SIG-M5 (cell line): ENCODE results near the gene HS2ST1.
"Not testable (repeated sequence)": the region's sequence is repeated elsewhere in the genome, so short reads cannot be mapped to it uniquely, and the experiment has no call there.

Source experiments
- DNase-seq: peaks from one replicate; lab custom pipeline; 2025; lab: John Stamatoyannopoulos, UW

The HS2ST1 gene

GRCh38 chr1:86971778-86972177 is 57.3 kb downstream of the HS2ST1 start:
- no peak for DNase-seq

- no peak for DNase-seq
Measured at GRCh38 chr1:86972262-86972661, 57.8 kb downstream of the HS2ST1 start.

DNA sequence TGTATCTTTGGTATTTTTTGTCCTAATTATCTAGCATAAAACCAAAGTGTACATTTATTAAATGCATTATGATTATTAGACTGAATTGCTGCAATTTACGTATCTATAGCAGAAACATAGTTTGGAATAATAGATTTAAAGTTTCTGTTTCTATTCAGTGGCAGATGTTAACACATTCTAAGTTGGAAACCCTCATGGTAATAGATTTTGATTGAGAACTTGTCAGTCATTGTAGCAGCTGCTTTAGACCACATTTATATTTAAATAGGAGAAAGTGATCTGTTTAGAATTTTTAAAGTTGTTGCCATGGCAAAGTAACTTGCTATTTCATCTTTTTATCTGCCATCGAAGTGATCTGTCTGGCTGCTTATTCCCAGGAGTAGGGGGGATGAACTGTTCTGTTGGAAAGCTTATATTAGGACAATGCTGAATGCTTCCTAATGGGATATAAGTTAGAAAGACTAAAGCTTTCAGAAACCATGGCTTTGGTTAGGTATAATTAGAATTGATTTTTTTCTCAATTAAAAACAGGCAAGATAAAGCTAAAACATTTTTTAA is 61.6 kb downstream of the HS2ST1 start:
- no peak for DNase-seq

- no peak for DNase-seq
Measured at GRCh38 chr1:86976664-86977063, 62.2 kb downstream of the HS2ST1 start.

DNA sequence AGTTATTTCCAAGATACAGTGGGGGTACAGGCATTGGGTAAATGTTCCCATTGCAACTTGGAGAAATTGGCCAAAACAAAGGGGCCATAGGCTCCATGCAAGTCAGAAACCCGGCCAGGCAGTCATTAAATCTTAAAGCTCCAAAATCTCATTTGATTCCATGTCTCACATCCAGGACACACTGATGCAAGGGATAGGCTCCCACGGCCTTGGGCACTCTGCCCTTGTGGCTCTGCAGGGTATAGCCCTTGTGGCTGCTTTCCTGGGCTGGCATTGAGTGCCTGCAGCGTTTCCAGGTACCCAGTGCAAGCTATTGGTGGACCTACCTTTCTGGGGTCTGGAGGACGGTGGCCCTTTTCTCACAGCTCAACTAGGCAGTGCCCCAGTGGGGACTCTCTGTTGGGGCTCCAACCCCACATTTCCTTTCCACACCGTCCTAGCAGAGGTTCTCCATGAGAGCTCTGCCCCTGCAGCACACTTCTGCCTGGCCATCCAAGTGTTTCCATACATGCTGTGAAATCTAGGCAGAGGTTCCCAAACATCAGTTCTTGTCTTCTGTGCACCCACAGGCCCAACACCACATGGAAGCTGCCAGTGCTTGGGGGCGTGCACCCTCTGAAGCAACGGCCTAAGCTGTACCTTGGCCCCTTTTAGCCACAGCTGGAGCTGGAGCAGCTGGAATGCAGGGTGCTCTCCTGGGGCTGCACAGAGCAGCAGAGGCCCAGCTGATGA is 67.2 kb downstream of the HS2ST1 start:
- DNase-seq: no peak

- DNase-seq: not testable (repeated sequence)
Measured at GRCh38 chr1:86983677-86984076, 69.2 kb downstream of the HS2ST1 start.

DNA sequence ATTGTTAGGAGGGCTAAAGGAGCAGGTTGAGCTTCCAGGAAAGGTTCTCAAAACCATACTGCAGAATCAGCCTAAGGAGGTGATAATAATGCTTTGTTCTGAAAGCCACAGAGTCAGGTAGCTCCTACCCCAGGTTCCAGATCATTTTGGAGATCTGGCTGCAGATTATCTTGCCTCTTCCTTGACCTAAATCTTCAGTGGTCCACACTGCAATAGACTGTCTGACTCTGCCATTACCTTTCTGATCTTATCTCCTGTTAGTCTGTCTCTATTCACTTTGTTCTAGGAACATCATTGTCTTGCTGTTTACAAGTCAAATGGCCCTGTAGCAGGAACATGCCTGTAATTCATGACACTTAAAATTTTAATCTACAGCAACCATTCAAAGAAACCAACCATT is 73.0 kb downstream of the HS2ST1 start:
- DNase-seq: no peak

DNA sequence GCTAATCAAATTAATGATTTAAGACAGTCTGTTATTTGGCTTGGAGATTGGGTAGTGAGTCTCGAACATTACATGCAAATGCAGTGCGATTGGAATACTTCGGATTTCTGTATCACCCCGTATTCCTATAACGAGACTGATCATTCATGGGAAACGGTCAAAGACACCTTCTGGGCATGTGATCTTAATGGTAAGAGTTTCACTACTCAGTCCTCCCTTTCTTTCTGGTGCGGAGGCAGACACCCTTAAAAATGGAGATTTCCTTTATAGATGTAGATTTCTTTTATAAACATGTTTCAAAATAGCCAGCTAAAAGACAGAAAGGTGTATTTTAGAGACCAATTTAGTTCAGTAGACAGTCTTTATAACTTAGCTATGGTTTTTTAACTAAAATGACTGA is 74.4 kb downstream of the HS2ST1 start:
- DNase-seq: no peak

DNA sequence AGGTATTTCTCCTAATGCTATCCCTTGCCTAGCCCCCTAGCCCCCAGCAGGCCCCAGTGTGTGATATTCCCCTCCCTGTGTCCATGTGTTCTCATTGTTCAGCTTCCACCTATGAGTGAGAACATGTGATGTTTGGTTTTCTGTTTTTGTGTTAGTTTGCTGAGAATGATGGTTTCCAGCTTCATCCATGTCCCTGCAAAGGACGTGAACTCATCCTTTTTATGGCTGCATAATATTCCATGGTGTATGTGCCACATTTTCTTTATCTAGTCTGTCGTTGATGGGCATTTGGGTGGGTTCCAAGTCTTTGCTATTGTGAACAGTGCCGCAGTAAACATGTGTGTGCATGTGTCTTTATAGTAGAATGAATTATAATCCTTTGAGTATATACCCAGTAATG is 75.3 kb downstream of the HS2ST1 start:
- DNase-seq: not testable (repeated sequence)

DNA sequence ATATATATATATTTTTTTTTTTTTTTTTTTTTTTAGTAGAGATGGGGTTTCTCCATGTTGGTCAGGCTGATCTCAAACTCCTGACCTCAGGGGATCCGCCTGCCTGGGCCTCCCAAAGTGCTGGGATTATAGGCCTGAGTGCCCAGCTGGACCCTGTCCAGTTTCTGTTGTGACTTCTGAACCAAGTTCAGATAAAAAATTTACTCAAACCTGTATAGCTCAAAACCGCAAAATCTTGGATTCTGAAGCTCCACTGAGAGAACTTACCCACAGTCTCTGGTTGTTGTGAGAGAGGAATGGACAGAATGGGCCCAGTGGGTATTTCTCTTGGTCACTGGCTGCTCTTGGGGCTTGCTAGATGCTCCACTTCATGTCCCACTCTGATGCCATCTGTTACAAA is 76.4 kb downstream of the HS2ST1 start:
- no peak for DNase-seq

GRCh38 chr1:86991549-86992186 is 77.2 kb downstream of the HS2ST1 start:
- no peak for DNase-seq

DNA sequence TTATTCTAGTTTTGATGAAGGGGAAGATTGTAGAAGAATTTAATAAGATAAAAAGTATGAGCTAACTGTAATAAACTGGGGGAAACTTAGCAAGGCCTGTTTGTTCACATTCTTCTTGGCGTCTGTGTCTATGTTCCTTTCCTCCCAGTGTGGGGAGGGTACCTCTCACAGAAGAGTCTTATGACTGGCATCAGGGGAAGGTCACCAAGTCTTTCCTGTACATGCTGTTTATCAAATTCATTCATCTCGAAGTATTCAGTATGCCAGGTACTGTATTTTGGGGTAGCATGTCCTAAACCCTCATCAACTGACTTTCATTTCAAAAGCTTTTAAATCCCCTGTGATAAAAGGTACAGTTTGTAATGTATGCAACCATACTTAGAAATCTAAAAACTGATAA is 78.4 kb downstream of the HS2ST1 start:
- no peak for DNase-seq

- DNase-seq: no peak
Measured at GRCh38 chr1:86993269-86993985, 79.0 kb downstream of the HS2ST1 start.

DNA sequence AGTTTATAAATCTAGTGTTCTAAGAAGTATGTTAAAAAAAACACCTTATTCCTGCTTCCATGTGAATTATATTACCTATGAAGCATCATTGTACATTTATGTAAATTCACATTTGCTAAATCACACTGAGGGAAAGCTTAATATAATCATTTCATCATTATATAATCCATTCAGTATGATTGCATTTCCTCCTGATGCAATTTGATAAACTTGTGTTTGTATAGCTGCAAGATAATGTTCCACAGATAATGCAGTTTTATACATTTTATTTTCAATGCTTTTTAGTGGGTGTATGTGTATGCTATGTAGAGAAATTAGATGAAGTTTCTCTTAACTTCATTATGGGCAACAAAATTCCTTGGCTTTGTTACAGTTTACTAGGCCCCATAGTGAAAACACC is 79.6 kb downstream of the HS2ST1 start:
- DNase-seq: no peak

DNA sequence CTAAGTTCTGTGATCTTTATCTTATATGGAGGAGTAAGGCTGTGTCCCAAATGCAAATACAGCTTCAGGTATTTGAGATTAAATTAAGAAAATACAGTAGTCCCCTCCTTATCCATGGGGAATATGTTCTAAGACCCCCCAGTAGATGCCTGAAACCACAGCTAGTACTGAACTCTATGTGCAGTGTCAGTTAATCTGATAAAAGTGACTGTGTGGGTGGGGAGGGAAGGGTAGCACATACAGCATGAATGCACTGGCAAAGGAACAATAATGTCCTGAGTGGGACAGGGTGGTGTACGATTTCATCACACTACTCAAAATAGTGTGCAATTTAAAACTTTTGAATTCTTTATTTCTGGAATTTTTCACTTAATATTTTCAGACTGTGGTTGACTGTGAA is 83.1 kb downstream of the HS2ST1 start:
- no peak for DNase-seq

- DNase-seq: no peak
Measured at GRCh38 chr1:86998280-86998679, 83.8 kb downstream of the HS2ST1 start.

GRCh38 chr1:86998727-86999126 is 84.3 kb downstream of the HS2ST1 start:
- DNase-seq: no peak

DNA sequence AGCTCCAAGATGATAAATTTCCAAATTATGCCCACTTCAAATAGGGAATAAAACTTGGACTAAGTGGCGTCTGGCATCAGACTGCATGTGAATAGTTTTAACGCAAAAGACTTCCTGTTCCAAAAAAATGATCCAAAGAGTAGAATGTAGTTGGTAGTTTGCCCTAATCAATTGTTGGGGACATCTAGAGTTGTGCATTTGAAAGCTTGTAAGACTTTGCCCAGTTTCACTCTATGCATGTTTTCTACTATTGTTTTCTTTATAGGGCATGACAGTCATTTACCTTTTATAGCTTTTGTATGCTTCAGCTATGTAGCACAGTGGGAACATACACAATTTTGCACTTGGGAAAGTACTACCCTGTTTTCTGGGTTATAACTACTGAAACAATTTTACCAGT is 86.0 kb downstream of the HS2ST1 start:
- DNase-seq: no peak

GRCh38 chr1:87004857-87005256 is 90.4 kb downstream of the HS2ST1 start:
- DNase-seq: no peak

DNA sequence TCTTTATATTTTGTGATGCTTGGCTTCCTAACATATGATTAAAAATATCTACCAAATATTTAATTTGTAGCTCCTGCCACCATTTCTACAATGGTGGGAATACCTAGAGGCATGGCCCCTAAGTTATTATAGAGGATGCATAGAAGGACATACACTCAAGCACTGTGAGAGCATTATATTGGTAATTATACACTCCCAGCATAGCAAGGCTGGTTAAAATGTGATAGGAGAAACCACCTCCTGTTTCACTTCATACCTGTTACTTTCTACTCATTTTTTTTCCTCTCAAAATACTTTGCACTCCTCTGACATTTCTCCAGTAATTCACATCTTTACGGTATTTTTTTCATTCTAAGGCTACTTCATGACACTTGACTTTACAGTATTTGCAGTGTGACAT is 92.9 kb downstream of the HS2ST1 start:
- DNase-seq: no peak

DNA sequence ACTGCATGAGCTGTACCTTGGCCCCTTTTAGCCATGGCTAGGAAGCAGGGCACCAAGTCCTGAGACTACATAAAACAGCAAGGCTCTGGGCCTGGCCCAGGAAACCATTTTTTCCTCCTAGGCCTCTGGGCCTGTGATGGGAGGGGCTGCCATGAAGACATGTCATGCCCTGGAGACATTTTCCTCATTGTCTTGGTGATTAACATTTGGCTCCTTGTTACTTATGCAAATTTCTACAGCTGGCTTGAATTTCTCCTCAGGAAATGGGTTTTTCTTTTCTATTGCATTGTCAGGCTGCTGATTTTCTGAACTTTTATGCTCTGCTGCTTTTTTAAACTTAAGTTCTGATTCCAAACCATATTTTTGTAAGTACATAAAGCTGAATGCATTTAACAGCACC is 99.0 kb downstream of the HS2ST1 start:
- DNase-seq: not testable (repeated sequence)

DNA sequence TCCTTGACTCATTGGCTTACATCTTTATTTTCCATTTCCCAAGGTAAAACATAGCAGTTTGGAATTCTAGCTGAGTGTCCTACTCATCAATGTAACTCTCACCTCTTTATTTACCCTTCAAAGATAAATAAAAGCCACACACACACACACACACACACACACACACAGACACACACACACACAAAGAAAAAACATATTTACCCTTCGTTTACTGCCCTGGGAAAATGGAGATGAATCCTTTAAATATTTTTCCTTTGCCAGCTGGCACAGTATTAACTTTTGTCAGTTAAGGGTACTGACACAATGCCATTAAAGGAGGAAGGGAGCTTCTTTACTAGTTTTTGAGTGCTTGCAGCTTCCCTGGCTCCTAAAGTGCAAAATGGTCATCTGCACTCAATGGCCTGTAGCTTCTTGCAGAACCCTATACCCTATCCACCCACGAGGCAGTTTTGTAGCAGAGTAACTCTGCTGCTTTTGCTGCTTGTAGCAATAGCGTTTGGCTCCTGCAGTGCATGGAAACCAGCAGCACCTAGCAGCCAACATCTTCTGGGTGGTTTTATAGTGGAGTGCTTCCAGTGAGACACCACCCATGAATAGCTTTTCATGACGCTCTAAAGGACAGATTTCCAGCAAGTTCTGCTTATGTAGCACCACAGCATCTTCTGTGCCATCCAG is 103.7 kb downstream of the HS2ST1 start:
- DNase-seq: no peak
